Dermis blood vessel endothelial cell (primary cell): ENCODE data around the gene SLC7A14. TPM values are rescaled to one million over a fixed set of nuclear protein-coding genes. Genes with fewer than 3 reads are reported as not detected.

Experiments used
- DNase-seq: peaks from one replicate; pipeline ENCODE4 v3.0.0; 2010
- total RNA-seq: library from RNA; depleted of rRNA; stranded (reverse); fragments of >200 nt; gene quantifications from 2 replicates; pipeline ENCODE4 v1.2.3, GENCODE V29; 2014

Gene SLC7A14
- total RNA-seq, 1 donor from 2014 or later: under 0.01 TPM

DNA sequence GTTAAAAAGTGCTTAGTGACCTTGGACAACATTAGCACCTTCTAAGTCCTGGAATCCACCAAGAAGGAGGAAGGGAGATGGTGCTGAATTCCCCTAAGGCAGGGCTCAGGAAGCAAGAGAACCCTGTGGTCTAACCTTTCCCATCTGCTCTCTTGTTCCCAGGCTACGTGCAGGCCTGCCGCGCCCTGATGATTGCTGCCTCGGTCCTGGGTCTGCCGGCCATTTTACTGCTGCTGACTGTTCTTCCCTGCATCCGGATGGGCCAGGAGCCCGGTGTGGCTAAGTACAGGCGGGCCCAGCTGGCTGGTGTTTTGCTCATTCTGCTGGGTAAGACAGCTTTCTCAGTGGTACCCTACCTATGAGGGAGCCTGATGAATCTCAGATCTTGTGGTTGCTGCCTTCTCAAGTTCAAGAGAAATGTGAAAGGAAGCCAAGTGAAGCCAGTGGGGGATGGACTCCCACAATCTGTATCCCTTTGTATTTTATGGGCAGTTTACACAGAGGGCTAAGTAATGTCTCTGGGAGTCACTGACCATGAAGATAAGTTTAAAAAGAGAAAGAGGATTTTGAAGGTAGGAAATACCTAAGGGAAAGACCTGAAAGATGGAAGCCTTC is 162.8 kb downstream of the SLC7A14 start:
- peak; percentile 81 for DNase-seq

- peak; percentile 35 for DNase-seq
These were observed 164.1 kb downstream of the SLC7A14 start for GRCh38 chr3:170421758-170422157.

DNA sequence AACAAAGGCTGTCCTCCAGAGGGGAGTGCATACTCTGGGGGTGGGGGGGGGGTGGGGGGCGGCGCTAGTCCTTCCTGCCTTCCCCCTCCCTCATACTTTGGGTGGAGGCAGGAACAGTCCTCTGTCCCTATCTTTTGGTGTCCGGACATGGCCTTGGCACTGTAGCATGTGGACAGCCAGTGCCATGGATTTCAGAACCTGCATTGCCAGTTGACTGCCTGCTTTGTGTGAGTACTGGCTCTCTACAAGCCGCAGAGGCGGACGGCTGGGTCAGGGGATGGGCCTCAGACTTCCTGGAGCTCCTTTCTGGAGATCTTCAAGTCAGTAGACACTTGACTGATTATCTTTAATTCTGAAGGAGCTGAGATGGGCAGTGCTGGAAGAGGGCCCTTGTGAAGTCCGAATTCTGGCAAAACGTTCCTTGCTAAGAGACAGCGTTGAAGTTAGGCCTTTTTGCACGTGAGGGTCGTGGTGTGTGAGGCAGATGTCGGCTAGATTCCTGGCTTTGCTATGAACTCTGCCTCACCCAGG is 164.7 kb downstream of the SLC7A14 start:
- peak; percentile 64 for DNase-seq

DNA sequence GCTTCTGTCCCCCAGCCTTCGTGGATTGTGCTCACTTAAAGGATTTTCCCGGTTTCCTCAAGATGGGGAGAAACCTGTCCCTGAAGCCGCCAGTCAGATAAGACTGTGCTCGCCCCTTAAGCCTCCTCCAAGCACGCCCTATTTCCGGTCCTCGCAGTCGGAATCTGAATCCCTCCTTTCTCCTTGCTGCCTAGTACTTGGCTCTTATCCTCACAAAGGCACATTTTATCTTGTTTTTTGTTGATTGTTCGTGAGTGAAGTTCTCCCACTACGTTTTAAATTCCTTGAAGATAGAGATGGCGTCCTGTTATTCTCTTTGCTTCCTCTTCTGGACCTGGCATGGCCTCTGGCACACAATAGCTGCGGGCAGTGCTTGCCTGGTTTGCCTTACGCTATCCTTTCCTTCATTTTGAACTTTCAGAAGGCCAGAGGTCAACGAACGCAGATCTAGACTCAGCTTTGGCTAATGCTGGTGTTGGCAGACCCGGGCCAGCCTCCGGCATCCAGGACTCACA is 165.5 kb downstream of the SLC7A14 start:
- DNase-seq: peak; percentile 63

- DNase-seq: peak; percentile 83
These were observed 166.3 kb downstream of the SLC7A14 start for GRCh38 chr3:170419557-170420087.

GRCh38 chr3:170418422-170419398 is 167.2 kb downstream of the SLC7A14 start, which contains the start of gene CLDN11:
TSS of gene CLDN11 (plus strand) at chr3:170418868. CDS start at chr3:170419067, 199 bp downstream.
- peak; percentile 73 for DNase-seq

DNA sequence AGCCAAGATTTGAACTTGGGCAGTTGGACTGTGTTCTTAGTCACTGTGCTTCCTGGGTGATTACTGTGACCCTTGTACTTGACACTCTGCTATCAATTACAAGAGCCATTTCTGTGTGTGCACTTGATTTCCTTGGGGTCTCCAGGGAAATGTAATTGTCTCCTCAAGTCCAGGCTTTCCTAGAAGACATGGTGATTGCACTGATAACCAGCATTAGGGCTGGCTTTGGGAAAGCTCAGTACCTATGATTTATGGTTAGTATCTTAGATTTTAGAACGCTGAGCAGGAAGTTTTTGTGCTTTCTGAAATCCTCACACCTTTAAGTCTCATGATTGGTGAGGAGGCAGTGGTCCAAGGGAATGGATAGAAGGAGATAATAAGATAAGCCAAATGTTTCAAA is 168.8 kb downstream of the SLC7A14 start:
- no peak for DNase-seq

- peak; percentile 87 for DNase-seq
These were observed 171.6 kb downstream of the SLC7A14 start for GRCh38 chr3:170414202-170414663.

DNA sequence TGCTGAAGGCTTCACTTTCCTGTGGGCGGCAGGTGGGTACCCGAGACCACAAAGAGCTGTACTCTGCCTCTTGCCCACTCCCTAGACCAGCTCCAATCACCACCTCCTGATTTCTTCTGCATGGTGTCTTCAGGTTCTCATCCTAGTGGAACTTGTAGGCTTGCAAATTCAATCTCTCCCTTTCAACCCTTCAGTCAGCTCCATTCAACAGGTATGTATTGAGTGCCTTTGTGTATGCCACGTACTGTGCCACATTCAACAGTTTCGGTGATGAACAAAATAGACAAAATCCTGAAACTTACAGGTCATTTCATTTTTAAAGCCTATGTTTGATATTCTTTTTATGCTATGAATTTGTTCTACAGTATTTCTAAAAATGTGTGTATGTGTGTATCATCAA is 172.6 kb downstream of the SLC7A14 start:
- DNase-seq: no peak

- DNase-seq: peak; percentile 62
These were observed 175.3 kb downstream of the SLC7A14 start for GRCh38 chr3:170410428-170411029.

Other genes starting within 250 kb of the SLC7A14 start
- 79.1 and 84.1 TPM in 2 replicates for gene SKIL, start 228.4 kb downstream of the SLC7A14 start, total RNA-seq
- 103 and 515 TPM in 2 replicates for gene CLDN11, start 167.2 kb downstream of the SLC7A14 start, total RNA-seq